ENCODE data around the gene ZIC5. TPM values are rescaled to one million over a fixed set of nuclear protein-coding genes. Genes with fewer than 3 reads are reported as not detected.

Gene ZIC5
- total RNA-seq = not detected

DNA sequence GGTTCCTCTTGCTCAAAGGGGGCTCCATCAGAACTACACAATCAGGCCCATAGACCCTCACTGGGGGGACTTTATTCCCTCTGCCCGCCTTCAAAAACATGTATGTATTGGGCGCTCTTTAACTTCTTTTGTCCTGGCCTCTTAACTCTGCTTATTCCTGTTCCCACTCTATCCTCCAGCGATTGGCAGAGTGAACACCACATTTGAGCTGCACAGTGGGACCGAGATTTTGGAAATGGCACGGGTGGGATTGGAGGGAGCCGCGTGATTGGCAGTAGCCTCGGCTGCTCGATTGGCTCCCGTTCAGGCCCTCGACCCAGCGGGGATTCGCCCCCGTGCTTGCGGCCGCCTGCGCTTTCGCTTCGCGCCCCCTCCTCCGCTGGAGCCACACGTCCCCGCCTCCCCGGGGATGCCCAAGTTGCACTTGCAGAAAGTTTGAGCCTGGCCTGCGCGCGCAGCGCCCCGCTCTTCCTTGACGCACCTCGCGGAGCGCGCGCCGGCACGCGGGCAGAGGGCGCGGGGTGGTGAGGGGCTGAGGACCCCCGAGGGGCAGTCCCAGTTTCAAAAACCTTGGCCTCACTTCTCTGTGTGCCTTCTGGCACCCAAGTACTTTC, at the start of gene ZIC5:
TSS of gene ZIC5 (minus strand) at position 192 of the 614 bp plus-strand sequence. CDS start at position 28, 164 bp downstream.
- H3K9me3 Mint-ChIP-seq = no peaks in the 10 kb centered on the region
- POLR2A ChIA-PET = no interaction called here
- CTCF ChIA-PET = no interaction called here
- H3K4me1 Mint-ChIP-seq = peaks cover 23% of the 10 kb centered on the region
- H3K4me3 Mint-ChIP-seq = peak within 1 kb of the TSS; percentile 39
- DNase-seq = no peak
- H3K36me3 Mint-ChIP-seq (ENCODE audit: low read depth) = peaks cover 14% of the 10 kb centered on the region
- peaks cover 76% of the 10 kb centered on the region for H3K27me3 Mint-ChIP-seq
- H3K27ac Mint-ChIP-seq = peak within 1 kb of the TSS; percentile 42

DNA sequence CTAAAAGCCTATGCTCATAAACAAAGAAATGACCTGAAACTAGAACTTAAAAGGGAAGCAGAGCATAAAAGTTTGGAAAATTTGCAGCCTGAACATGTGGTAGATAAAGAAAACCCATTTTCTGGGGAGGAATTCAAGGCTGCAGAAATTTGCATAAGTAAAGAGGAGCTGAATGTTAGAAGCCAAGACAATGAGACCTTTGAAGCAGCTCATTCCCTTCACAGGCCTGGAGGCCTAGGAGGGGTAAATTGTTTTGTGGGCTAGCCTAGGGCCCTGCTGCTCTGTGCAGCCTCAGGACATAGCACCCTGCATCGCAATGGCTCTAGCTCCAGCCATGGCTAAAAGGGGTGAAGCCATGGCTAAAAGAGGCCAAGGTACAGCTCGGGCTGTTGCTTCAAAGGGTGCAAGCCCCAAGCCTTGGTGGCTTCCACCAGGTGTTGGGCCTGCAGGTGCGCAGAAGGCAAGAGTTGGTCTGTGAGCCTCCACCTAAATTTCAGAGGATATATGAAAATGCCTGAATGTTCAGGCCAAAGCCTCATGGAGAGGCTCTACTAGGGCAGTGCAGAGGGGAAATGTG, 48.3 kb upstream of the ZIC5 start:
- POLR2A ChIA-PET = no interaction called here
- Mint-ChIP-seq H3K4me3 (no peak overlapping the region), H3K27ac (no peak overlapping the region), H3K36me3 (ENCODE audit: low read depth) (no peaks in the 10 kb centered on the region), H3K9me3 (peaks cover 6% of the 10 kb centered on the region), H3K27me3 (peaks cover 5% of the 10 kb centered on the region), H3K4me1 (no peaks in the 10 kb centered on the region)
- no peak for DNase-seq
- CTCF ChIA-PET = no interaction called here

DNA sequence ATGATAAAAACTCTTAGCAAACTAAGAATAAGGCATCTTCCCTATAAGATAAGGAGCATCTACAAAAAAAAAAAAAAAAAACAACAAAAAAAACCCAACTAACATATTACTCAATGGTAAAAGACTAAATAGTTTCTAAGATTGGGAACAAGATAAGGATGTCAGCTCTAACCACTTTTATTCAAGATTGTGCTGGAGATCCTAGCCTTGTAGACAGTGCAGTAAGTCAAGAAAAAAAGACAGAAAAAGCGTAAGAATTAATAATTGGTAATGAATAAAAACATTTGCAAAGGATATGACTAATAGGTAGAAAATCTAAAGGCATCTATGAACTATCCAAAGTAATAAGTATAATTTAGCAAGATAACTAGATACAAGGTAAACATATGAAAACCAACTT, 43.1 kb upstream of the ZIC5 start:
- DNase-seq = no peak
- Mint-ChIP-seq H3K27ac (no peak overlapping the region), H3K27me3 (peaks cover 9% of the 10 kb centered on the region), H3K4me1 (no peaks in the 10 kb centered on the region), H3K9me3 (no peaks in the 10 kb centered on the region), H3K4me3 (no peak overlapping the region), H3K36me3 (ENCODE audit: low read depth) (no peaks in the 10 kb centered on the region)
- ChIA-PET POLR2A (no interaction called here), CTCF (no interaction called here)

- Mint-ChIP-seq H3K36me3 (ENCODE audit: low read depth) (peaks cover 6% of the 10 kb centered on the region), H3K27ac (no peak overlapping the region), H3K27me3 (peaks cover 56% of the 10 kb centered on the region), H3K4me3 (no peak overlapping the region), H3K4me1 (peaks cover 20% of the 10 kb centered on the region), H3K9me3 (peaks cover 2% of the 10 kb centered on the region)
- no peak for DNase-seq
- POLR2A ChIA-PET = no interaction called here
- CTCF ChIA-PET = interaction anchor here (0.5 kb wide), 1 partner anchor 237 kb away, joined by 3 read pairs; no protein-coding TSS in a partner anchor
These were observed 26.7 kb upstream of the ZIC5 start for GRCh38 chr13:99998261-99998660.

GRCh38 chr13:99997702-99998214, 26.2 kb upstream of the ZIC5 start:
- peaks cover 58% of the 10 kb centered on the region for H3K27me3 Mint-ChIP-seq
- DNase-seq = no peak
- no peak overlapping the region for H3K4me3 Mint-ChIP-seq
- no peak overlapping the region for H3K27ac Mint-ChIP-seq
- H3K9me3 Mint-ChIP-seq = no peaks in the 10 kb centered on the region
- POLR2A ChIA-PET = no interaction called here
- peaks cover 3% of the 10 kb centered on the region for H3K36me3 Mint-ChIP-seq (ENCODE audit: low read depth)
- H3K4me1 Mint-ChIP-seq = peaks cover 23% of the 10 kb centered on the region
- CTCF ChIA-PET = interaction anchor here (0.5 kb wide), 1 partner anchor 238 kb away, joined by 3 read pairs; no protein-coding TSS in a partner anchor

GRCh38 chr13:99996381-99996973, 24.9 kb upstream of the ZIC5 start:
- Mint-ChIP-seq H3K4me1 (peaks cover 19% of the 10 kb centered on the region), H3K9me3 (no peaks in the 10 kb centered on the region), H3K36me3 (ENCODE audit: low read depth) (peaks cover 5% of the 10 kb centered on the region), H3K4me3 (no peak overlapping the region), H3K27me3 (peaks cover 71% of the 10 kb centered on the region), H3K27ac (no peak overlapping the region)
- CTCF ChIA-PET = no interaction called here
- no peak for DNase-seq
- POLR2A ChIA-PET = interaction anchor here (1.3 to 1.5 kb wide), 2 partner anchors 10 to 13 kb away, joined by 4 read pairs; no protein-coding TSS in a partner anchor

- CTCF ChIA-PET = no interaction called here
- POLR2A ChIA-PET = interaction anchor here (1.3 to 1.5 kb wide), 2 partner anchors 9 to 13 kb away, joined by 4 read pairs; no protein-coding TSS in a partner anchor
- Mint-ChIP-seq H3K27ac (no peak overlapping the region), H3K36me3 (ENCODE audit: low read depth) (peaks cover 5% of the 10 kb centered on the region), H3K4me3 (no peak overlapping the region), H3K9me3 (no peaks in the 10 kb centered on the region), H3K27me3 (peaks cover 77% of the 10 kb centered on the region), H3K4me1 (peaks cover 13% of the 10 kb centered on the region)
- no peak for DNase-seq
These were observed 24.2 kb upstream of the ZIC5 start for GRCh38 chr13:99995589-99996380.

DNA sequence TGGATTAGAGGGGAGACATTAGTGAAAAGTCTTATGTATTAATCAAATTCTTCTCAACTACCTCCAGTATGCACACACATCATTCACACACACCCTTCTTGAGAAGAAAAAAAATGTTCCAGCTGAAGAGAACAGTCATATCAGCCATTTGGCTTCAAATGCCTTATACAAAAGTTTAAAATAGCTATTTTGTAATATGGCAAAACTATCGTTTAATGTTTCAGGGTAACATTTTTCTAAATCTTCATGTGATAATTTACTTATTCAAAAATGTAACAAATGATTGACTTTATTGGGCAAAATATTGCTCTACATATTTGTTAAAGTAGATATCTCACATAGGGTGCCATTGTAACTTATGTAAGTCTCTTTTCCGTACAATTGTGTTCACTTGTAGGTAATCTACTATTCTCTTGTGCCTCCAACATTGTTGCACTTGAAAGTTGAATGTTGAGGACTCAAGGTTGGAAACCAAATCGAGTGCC, 23.6 kb upstream of the ZIC5 start:
- Mint-ChIP-seq H3K4me3 (no peak overlapping the region), H3K4me1 (peaks cover 18% of the 10 kb centered on the region), H3K27me3 (peaks cover 82% of the 10 kb centered on the region), H3K36me3 (ENCODE audit: low read depth) (peaks cover 7% of the 10 kb centered on the region), H3K27ac (no peak overlapping the region), H3K9me3 (no peaks in the 10 kb centered on the region)
- no peak for DNase-seq
- CTCF ChIA-PET = no interaction called here
- POLR2A ChIA-PET = no interaction called here

- peaks cover 85% of the 10 kb centered on the region for H3K27me3 Mint-ChIP-seq
- peaks cover 11% of the 10 kb centered on the region for H3K36me3 Mint-ChIP-seq (ENCODE audit: low read depth)
- ChIA-PET CTCF (no interaction called here), POLR2A (no interaction called here)
- H3K9me3 Mint-ChIP-seq = peaks cover 2% of the 10 kb centered on the region
- no peak overlapping the region for H3K4me3 Mint-ChIP-seq
- peaks cover 23% of the 10 kb centered on the region for H3K4me1 Mint-ChIP-seq
- no peak for DNase-seq
- no peak overlapping the region for H3K27ac Mint-ChIP-seq
These were observed 23.1 kb upstream of the ZIC5 start for GRCh38 chr13:99994638-99995020.

GRCh38 chr13:99993660-99994637, 22.4 kb upstream of the ZIC5 start:
- Mint-ChIP-seq H3K36me3 (ENCODE audit: low read depth) (peaks cover 11% of the 10 kb centered on the region), H3K27me3 (peaks cover 86% of the 10 kb centered on the region), H3K4me3 (no peak overlapping the region), H3K27ac (no peak overlapping the region), H3K4me1 (peaks cover 29% of the 10 kb centered on the region), H3K9me3 (peaks cover 2% of the 10 kb centered on the region)
- CTCF ChIA-PET = interaction anchor here (1.1 kb wide), 1 partner anchor 16 kb away, joined by 3 read pairs; no protein-coding TSS in a partner anchor
- POLR2A ChIA-PET = no interaction called here
- DNase-seq = no peak

GRCh38 chr13:99992949-99993351, 21.4 kb upstream of the ZIC5 start:
- POLR2A ChIA-PET = interaction anchor here (1.9 kb wide), 1 partner anchor 335 kb away, joined by 4 read pairs; no protein-coding TSS in a partner anchor
- H3K27me3 Mint-ChIP-seq = peaks cover 86% of the 10 kb centered on the region
- H3K4me1 Mint-ChIP-seq = peaks cover 30% of the 10 kb centered on the region
- no peak overlapping the region for H3K27ac Mint-ChIP-seq
- H3K9me3 Mint-ChIP-seq = peaks cover 2% of the 10 kb centered on the region
- H3K4me3 Mint-ChIP-seq = no peak overlapping the region
- peaks cover 8% of the 10 kb centered on the region for H3K36me3 Mint-ChIP-seq (ENCODE audit: low read depth)
- no peak for DNase-seq
- CTCF ChIA-PET = interaction anchor here (0.8 to 1.5 kb wide), 4 partner anchors 15 to 1135 kb away, joined by 3 to 5 read pairs (median 4); no protein-coding TSS in a partner anchor
